GM12878 (cell line): Measurements from ENCODE around the gene ADAMTSL2.

ENCODE experiments used
- ASH2L ChIP-seq: fragments of 300-600, 200-600 bp; sonication (generic); IDR thresholded peaks from 2 replicates; pipeline ENCODE4 v1.6.1; 2017; ENCODE audit warnings: low read depth, mild to moderate bottlenecking, borderline replicate concordance
- CEBPB ChIP-seq, 2 experiments: fragments of 150-350 bp in 1 of 2; IDR thresholded peaks; 2 replicates each; pipeline ENCODE4 v1.6.1; 2012 to 2014; ENCODE audit warnings: low read depth in 2 of 2, low read length in 2 of 2, borderline replicate concordance in 1 of 2, inconsistent platforms in 1 of 2
- CHD4 ChIP-seq: fragments of 200-600 bp; sonication (generic); IDR thresholded peaks from 2 replicates; pipeline ENCODE4 v1.6.1; 2016; ENCODE audit warnings: mild to moderate bottlenecking
- ETV6 ChIP-seq, 2 experiments: fragments of 450-650 bp in 1 of 2; IDR thresholded peaks in 1 of 2; conservative IDR thresholded peaks in 1 of 2; 2 replicates each; pipeline ENCODE4 v1.6.1; 2014; ENCODE audit warnings: antibody characterized with exemption in 1 of 2, borderline replicate concordance in 1 of 2, low read depth in 1 of 2, mild to moderate bottlenecking in 1 of 2, moderate library complexity in 1 of 2
- EZH2 ChIP-seq: IDR thresholded peaks from 2 replicates; pipeline ENCODE4 v1.6.1; 2012; ENCODE audit warnings: low read depth, mild to moderate bottlenecking, control low read depth, inconsistent platforms, low read length, borderline replicate concordance; ENCODE audit not compliant: control insufficient read depth
- NFIC ChIP-seq: IDR thresholded peaks from 2 replicates; pipeline ENCODE4 v1.6.1; 2012; ENCODE audit warnings: low read depth, mild to moderate bottlenecking, inconsistent platforms, low read length, moderate library complexity
- NRF1 ChIP-seq: conservative IDR thresholded peaks from 2 replicates; pipeline ENCODE4 v1.6.1; 2011; ENCODE audit warnings: mild to moderate bottlenecking, low read depth, low read length, improper control_type of control experiment
- POLR2A ChIP-seq: IDR thresholded peaks from 2 replicates; pipeline ENCODE4 v1.6.1; 2011; ENCODE audit warnings: low read depth, mild to moderate bottlenecking, low read length
- POLR2AphosphoS5 ChIP-seq: IDR thresholded peaks from 2 replicates; pipeline ENCODE4 v1.6.1; 2011; ENCODE audit warnings: mild to moderate bottlenecking, low read length, inconsistent platforms
- SUPT20H ChIP-seq: IDR thresholded peaks from 2 replicates; pipeline ENCODE4 v1.6.1; 2011; ENCODE audit warnings: low read depth, mild to moderate bottlenecking, low read length, moderate library complexity, borderline replicate concordance; ENCODE audit not compliant: control insufficient read depth
- TAF1 ChIP-seq: IDR thresholded peaks from 2 replicates; pipeline ENCODE4 v1.6.1; 2011; ENCODE audit warnings: mild to moderate bottlenecking, low read depth, low read length, borderline replicate concordance
- TCF3 ChIP-seq: IDR thresholded peaks from 2 replicates; pipeline ENCODE4 v1.6.1; 2012; ENCODE audit warnings: low read depth, mild to moderate bottlenecking, low read length, borderline replicate concordance; ENCODE audit not compliant: insufficient read depth
- USF2 ChIP-seq: IDR thresholded peaks from 2 replicates; pipeline ENCODE4 v1.6.1; 2011; ENCODE audit warnings: low read depth, low read length, improper control_type of control experiment, borderline replicate concordance
- ZBTB11 ChIP-seq: fragments of 450-650 bp; formaldehyde crosslinking; IDR thresholded peaks from 2 replicates; pipeline ENCODE4 v1.5.0; 2022; ENCODE audit warnings: mild to moderate bottlenecking, missing genetic modification characterization

- TF ChIP-seq USF2, result no peak
- TF ChIP-seq TAF1, result no peak
- no peak for TF ChIP-seq EZH2
- TF ChIP-seq POLR2AphosphoS5, result no peak
- no peak for TF ChIP-seq NFIC
- TF ChIP-seq SUPT20H, result no peak
- TF ChIP-seq NRF1, result no peak
- TF ChIP-seq TCF3, result no peak
- no peak for TF ChIP-seq CHD4
- TF ChIP-seq CEBPB (IDR thresholded peaks at IDR 0.05; ENCODE audit: borderline replicate concordance in 1 of 2, low read depth in 2 of 2, low read length in 2 of 2), result no peak
- TF ChIP-seq ZBTB11 (CRISPR knock-in tag), result no peak
- TF ChIP-seq ETV6 (conservative IDR thresholded peaks at IDR 0.05 in 1 of 2, IDR thresholded peaks at IDR 0.05 in 1 of 2; ENCODE audit: borderline replicate concordance in 1 of 2, low read depth in 1 of 2), result no peak
- no peak for TF ChIP-seq ASH2L
- no peak for TF ChIP-seq POLR2A
Observed at GRCh38 chr9:133593587-133594253, 59.2 kb downstream of the ADAMTSL2 start.
